Keratinocyte (primary cell): Measurements from ENCODE around the gene HES2.
"Not testable (repeated sequence)": the region's sequence is repeated elsewhere in the genome, so short reads cannot be mapped to it uniquely, and the experiment has no call there.

ENCODE experiments used
- CTCF ChIP-seq, 3 experiments: IDR thresholded peaks in 1 of 3; conservative IDR thresholded peaks in 1 of 3; optimal IDR thresholded peaks in 1 of 3; 2 replicates in 2 of 3; 3 replicates in 1 of 3; pipeline versions ENCODE3 to v1.5.1; 2011; ENCODE audit warnings: low read length in 3 of 3, mild to moderate bottlenecking in 3 of 3, moderate library complexity in 2 of 3, control low read depth in 1 of 3, inconsistent platforms in 1 of 3; ENCODE audit not compliant: insufficient read depth in 2 of 3; ENCODE audit errors: extremely low read depth in 1 of 3
- EZH2 ChIP-seq: IDR thresholded peaks from one replicate; pipeline ENCODE4 v1.6.1; 2012; ENCODE audit warnings: inconsistent platforms, mild to moderate bottlenecking, low read length, moderate library complexity

GRCh38 chr1:6450486-6450885, 30.8 kb upstream of the HES2 start:
- TF ChIP-seq CTCF (optimal IDR thresholded peaks at IDR 0.05 in 1 of 3, IDR thresholded peaks at IDR 0.05 in 1 of 3, conservative IDR thresholded peaks at IDR 0.05 in 1 of 3; ENCODE audit: extremely low read depth in 1 of 3, insufficient read depth in 2 of 3, low read length in 3 of 3); EZH2: not testable (repeated sequence)
